Breast epithelium (tissue), 4 donors: ENCODE measurements around the gene ABCC5. TPM values are rescaled to one million over a fixed set of nuclear protein-coding genes. Genes with fewer than 3 reads are reported as not detected.

Experiments used
- DNase-seq, 2 donors: peaks; one replicate each; pipeline ENCODE4 v3.0.0-alpha.2; 2019; ENCODE audit warnings: low spot score in 2 of 2
- H3K27ac ChIP-seq, 2 donors: fragments of 200-600 bp; sonication (generic) in 1 of 2; one replicate each; pipeline ENCODE4 v1.5.1; 2016 to 2019; ENCODE audit warnings: mild to moderate bottlenecking in 1 of 2
- H3K27me3 ChIP-seq, 2 donors: fragments of 200-600 bp; sonication (generic) in 1 of 2; one replicate each; pipeline versions ENCODE4 v1.5.1 to v1.6.0; 2017 to 2019; ENCODE audit warnings: control low read depth in 1 of 2, mild to moderate bottlenecking in 1 of 2
- H3K36me3 ChIP-seq: fragments of 200-600 bp; one replicate; pipeline ENCODE4 v1.5.1; 2019
- H3K4me1 ChIP-seq, 2 donors: fragments of 200-600 bp; sonication (generic); one replicate each; pipeline ENCODE4 v1.5.1; 2016 to 2019; ENCODE audit warnings: control low read depth in 1 of 2
- H3K4me3 ChIP-seq, 3 donors: fragments of 200-600 bp; sonication (generic); 1 replicate in 2 of 3; 2 replicates in 1 of 3; pipeline ENCODE4 v1.5.1; 2016 to 2019; ENCODE audit warnings: mild to moderate bottlenecking in 3 of 3, moderate library complexity in 2 of 3
- H3K9me3 ChIP-seq, 2 donors: fragments of 200-600 bp; sonication (generic) in 1 of 2; one replicate each; pipeline ENCODE4 v1.5.1; 2016 to 2019; ENCODE audit warnings: control low read depth in 1 of 2
- CTCF ChIP-seq, 3 donors: fragments of 450-650 bp; IDR thresholded peaks; one replicate each; pipeline ENCODE4 v1.5.1; 2016 to 2017; ENCODE audit warnings: antibody characterized with exemption in 3 of 3, mild to moderate bottlenecking in 3 of 3, moderate library complexity in 3 of 3
- POLR2A ChIP-seq: fragments of 450-650 bp; IDR thresholded peaks from one replicate; pipeline ENCODE4 v1.6.1; 2016; ENCODE audit warnings: antibody characterized with exemption, mild to moderate bottlenecking, moderate library complexity
- POLR2AphosphoS5 ChIP-seq, 3 donors: sonication (generic); formaldehyde crosslinking; IDR thresholded peaks; one replicate each; pipeline ENCODE4 v1.6.1; 2017; ENCODE audit warnings: antibody characterized with exemption in 3 of 3
- intact Hi-C: fragments of 100-400 bp; cut with DNase I; formaldehyde crosslinking; loops from one replicate; pipeline ENCODE4 v1.15.1; 2023; ENCODE audit warnings: low total_unique reads
- total RNA-seq, 3 donors: library from RNA; depleted of rRNA; stranded (reverse); fragments of >200 nt; gene quantifications; one replicate each; pipeline ENCODE4 v1.1.0, GENCODE V29; 2016

Gene ABCC5
- total RNA-seq, 3 donors from 2014 or later, result 21.0 to 29.9 (median 21.8) TPM

- Histone ChIP-seq H3K4me1 (no peaks in the 10 kb centered on the region), H3K27ac (no peak overlapping the region), H3K27me3 (no peaks in the 10 kb centered on the region), H3K9me3 (no peaks in the 10 kb centered on the region), H3K36me3 (no peaks in the 10 kb centered on the region), H3K4me3 (no peak overlapping the region)
- TF ChIP-seq POLR2A (no peak), POLR2AphosphoS5 (IDR thresholded peaks at IDR 0.05) (no peak), CTCF (IDR thresholded peaks at IDR 0.05) (no peak)
- intact Hi-C loops, result no loop called here
- DNase-seq, result no peak
Measured at GRCh38 chr3:183896184-183896583, 121.5 kb downstream of the ABCC5 start.

- H3K9me3 ChIP-seq, result no peaks in the 10 kb centered on the region
- H3K4me1 ChIP-seq, result no peaks in the 10 kb centered on the region
- no peak overlapping the region for H3K27ac ChIP-seq
- no peak for DNase-seq
- H3K36me3 ChIP-seq, result no peaks in the 10 kb centered on the region
- H3K27me3 ChIP-seq, result no peaks in the 10 kb centered on the region
- no peak overlapping the region for H3K4me3 ChIP-seq
- TF ChIP-seq CTCF (IDR thresholded peaks at IDR 0.05), result no peak
- no peak for TF ChIP-seq POLR2AphosphoS5 (IDR thresholded peaks at IDR 0.05)
- TF ChIP-seq POLR2A, result no peak
- intact Hi-C loops, result no loop called here
Measured at GRCh38 chr3:183895774-183896173, 121.9 kb downstream of the ABCC5 start.

DNA sequence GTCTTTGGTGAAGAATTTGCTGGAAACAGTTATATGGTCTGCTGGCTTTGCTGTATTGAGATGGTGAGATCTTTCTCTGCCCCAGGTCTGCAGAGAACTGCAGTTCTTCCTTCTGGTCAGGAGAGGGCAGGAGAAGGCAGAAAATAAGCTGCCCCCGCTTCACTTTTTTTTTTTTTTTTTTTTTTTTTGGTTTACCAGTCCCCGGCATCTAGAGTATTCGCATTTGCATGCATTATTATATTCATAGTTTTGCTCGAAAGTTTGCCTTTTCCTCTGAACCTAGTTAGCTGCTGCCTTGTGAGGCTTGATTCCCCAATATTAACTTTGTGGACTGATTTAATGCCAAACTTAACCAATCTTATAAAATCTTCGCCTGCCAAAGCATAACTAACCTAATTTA, 122.4 kb downstream of the ABCC5 start:
- no peak for DNase-seq
- TF ChIP-seq POLR2AphosphoS5 (IDR thresholded peaks at IDR 0.05), result no peak
- peak in 2 of 3 donors; percentile 62 to 65 for TF ChIP-seq CTCF (IDR thresholded peaks at IDR 0.05)
- intact Hi-C loops, result no loop called here

GRCh38 chr3:183892610-183893214, 125.0 kb downstream of the ABCC5 start:
- no peaks in the 10 kb centered on the region for H3K4me1 ChIP-seq
- no peaks in the 10 kb centered on the region for H3K27me3 ChIP-seq
- DNase-seq, result no peak
- intact Hi-C loops, result no loop called here
- H3K9me3 ChIP-seq, result no peaks in the 10 kb centered on the region
- no peaks in the 10 kb centered on the region for H3K36me3 ChIP-seq
- H3K4me3 ChIP-seq, result no peak overlapping the region
- H3K27ac ChIP-seq, result no peak overlapping the region
- TF ChIP-seq CTCF (IDR thresholded peaks at IDR 0.05), result no peak
- TF ChIP-seq POLR2A, result no peak
- no peak for TF ChIP-seq POLR2AphosphoS5 (IDR thresholded peaks at IDR 0.05)

More for the DNA sequence above, 122.4 kb downstream of the ABCC5 start:
- Histone ChIP-seq H3K27me3 (no peaks in the 10 kb centered on the region), H3K9me3 (no peaks in the 10 kb centered on the region), H3K36me3 (no peaks in the 10 kb centered on the region), H3K4me3 (no peak overlapping the region), H3K4me1 (no peaks in the 10 kb centered on the region), H3K27ac (no peak overlapping the region)

GRCh38 chr3:183885766-183886165, 131.9 kb downstream of the ABCC5 start:
- intact Hi-C loops, result no loop called here
- no peaks in the 10 kb centered on the region for H3K36me3 ChIP-seq
- no peaks in the 10 kb centered on the region for H3K27me3 ChIP-seq
- H3K4me1 ChIP-seq, result peaks cover 7 to 15% of the 10 kb centered on the region in 2 donors
- H3K4me3 ChIP-seq, result peak overlapping the region in 1 of 3 donors; percentile 75
- DNase-seq, result no peak
- H3K9me3 ChIP-seq, result no peaks in the 10 kb centered on the region
- TF ChIP-seq POLR2A, result no peak
- TF ChIP-seq POLR2AphosphoS5 (IDR thresholded peaks at IDR 0.05), result no peak
- no peak for TF ChIP-seq CTCF (IDR thresholded peaks at IDR 0.05)
- H3K27ac ChIP-seq, result no peak overlapping the region
